ENCODE data around the gene C22orf42. TPM values are rescaled to one million over a fixed set of nuclear protein-coding genes. Genes with fewer than 3 reads are reported as not detected.
"Not testable (repeated sequence)": the region's sequence is repeated elsewhere in the genome, so short reads cannot be mapped to it uniquely, and the experiment has no call there.

The C22orf42 gene
- total RNA-seq, 2 donors from 2014 or later = 0.20 TPM; not detected in 1

DNA sequence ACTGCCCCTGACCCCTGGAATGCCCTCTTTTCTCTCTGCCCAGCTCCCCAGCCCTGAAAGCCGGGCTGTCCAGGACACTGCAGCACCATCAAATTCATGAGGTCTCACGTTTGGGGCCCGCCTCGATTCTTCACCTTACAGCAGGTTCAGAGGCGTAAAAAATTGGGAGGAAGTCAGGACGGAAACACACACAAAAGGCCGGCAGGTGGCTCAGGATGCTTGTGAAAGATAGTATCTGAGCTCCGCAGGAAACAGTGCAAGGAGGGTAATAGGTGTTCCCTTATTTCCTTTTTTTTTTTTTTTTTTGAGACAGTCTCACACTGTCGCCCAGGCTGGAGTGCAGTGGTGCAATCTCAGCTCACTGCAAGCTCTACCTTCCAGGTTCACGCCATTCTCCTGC, 41.6 kb upstream of the C22orf42 start:
- Mint-ChIP-seq H3K4me3 (no peak overlapping the region), H3K4me1 (peaks cover 26% of the 10 kb centered on the region), H3K36me3 (ENCODE audit: low read depth) (peaks cover 2% of the 10 kb centered on the region), H3K27me3 (ENCODE audit: insufficient read depth) (peaks cover 34% of the 10 kb centered on the region), H3K9me3 (no peaks in the 10 kb centered on the region), H3K27ac (no peak overlapping the region)
- TF ChIP-seq, protein P1, sequence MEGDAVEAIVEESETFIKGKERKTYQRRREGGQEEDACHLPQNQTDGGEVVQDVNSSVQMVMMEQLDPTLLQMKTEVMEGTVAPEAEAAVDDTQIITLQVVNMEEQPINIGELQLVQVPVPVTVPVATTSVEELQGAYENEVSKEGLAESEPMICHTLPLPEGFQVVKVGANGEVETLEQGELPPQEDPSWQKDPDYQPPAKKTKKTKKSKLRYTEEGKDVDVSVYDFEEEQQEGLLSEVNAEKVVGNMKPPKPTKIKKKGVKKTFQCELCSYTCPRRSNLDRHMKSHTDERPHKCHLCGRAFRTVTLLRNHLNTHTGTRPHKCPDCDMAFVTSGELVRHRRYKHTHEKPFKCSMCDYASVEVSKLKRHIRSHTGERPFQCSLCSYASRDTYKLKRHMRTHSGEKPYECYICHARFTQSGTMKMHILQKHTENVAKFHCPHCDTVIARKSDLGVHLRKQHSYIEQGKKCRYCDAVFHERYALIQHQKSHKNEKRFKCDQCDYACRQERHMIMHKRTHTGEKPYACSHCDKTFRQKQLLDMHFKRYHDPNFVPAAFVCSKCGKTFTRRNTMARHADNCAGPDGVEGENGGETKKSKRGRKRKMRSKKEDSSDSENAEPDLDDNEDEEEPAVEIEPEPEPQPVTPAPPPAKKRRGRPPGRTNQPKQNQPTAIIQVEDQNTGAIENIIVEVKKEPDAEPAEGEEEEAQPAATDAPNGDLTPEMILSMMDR (conservative IDR thresholded peaks at IDR 0.05) = no peak
- H3K9ac ChIP-seq (ENCODE audit: extremely low read depth, low read length, poor library complexity, severe bottlenecking) = no peak overlapping the region
- 84 to 90% methylated on average over 2 to 10 of the region's 10 CpGs for WGBS, 2 experiments (ENCODE audit: insufficient coverage in 1 of 2, insufficient read length in 1 of 2)
- no peak overlapping the region for H3K27ac ChIP-seq (ENCODE audit: low read depth, low read length)
- H3K36me3 ChIP-seq (ENCODE audit: control insufficient read depth, insufficient read depth, low read length) = no peaks in the 10 kb centered on the region
- no peaks in the 10 kb centered on the region for H3K9me3 ChIP-seq (ENCODE audit: control insufficient read depth, low read length)
- H3K27me3 ChIP-seq (ENCODE audit: control insufficient read depth, insufficient read depth, low read length, poor library complexity, severe bottlenecking) = no peaks in the 10 kb centered on the region
- peaks cover 17% of the 10 kb centered on the region for H3K4me1 ChIP-seq (ENCODE audit: control insufficient read depth, insufficient read depth, low read length)
- H3K4me3 ChIP-seq (ENCODE audit: low read length) = no peak overlapping the region
- no peak for DNase-seq

DNA sequence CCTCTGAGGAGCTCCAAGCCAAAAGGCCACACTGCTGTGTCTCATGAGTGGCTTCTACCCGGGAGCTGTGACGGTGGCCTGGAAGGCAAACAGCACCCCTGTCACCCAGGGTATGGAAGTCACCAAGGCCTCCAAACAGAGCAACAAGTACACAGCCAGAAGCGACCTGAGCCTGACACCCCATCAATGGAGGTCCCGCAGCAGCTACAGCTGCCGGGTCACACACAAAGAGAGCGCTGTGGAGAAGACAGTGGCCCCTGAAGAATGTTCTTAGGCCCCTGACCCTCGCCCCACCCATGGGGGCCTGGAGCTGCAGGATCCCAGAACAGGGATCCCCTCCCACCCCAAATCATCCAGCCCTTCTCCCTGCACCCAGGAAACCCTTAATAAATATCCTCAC, 40.9 kb upstream of the C22orf42 start:
- H3K36me3 Mint-ChIP-seq (ENCODE audit: low read depth) = peaks cover 2% of the 10 kb centered on the region
- peaks cover 25% of the 10 kb centered on the region for H3K4me1 Mint-ChIP-seq
- no peaks in the 10 kb centered on the region for H3K9me3 ChIP-seq (ENCODE audit: control insufficient read depth, low read length)
- H3K9me3 Mint-ChIP-seq = no peaks in the 10 kb centered on the region
- peaks cover 17% of the 10 kb centered on the region for H3K4me1 ChIP-seq (ENCODE audit: control insufficient read depth, insufficient read depth, low read length)
- H3K9ac ChIP-seq (ENCODE audit: extremely low read depth, low read length, poor library complexity, severe bottlenecking) = no peak overlapping the region
- H3K27me3 Mint-ChIP-seq (ENCODE audit: insufficient read depth) = peaks cover 30% of the 10 kb centered on the region
- TF ChIP-seq, protein P1 (conservative IDR thresholded peaks at IDR 0.05) = no peak
- no peak overlapping the region for H3K4me3 ChIP-seq (ENCODE audit: low read length)
- 89 to 97% methylated on average over 4 to 7 of the region's 7 CpGs for WGBS, 2 experiments (ENCODE audit: insufficient coverage in 1 of 2, insufficient read length in 1 of 2)
- H3K27ac Mint-ChIP-seq = no peak overlapping the region
- no peak overlapping the region for H3K4me3 Mint-ChIP-seq
- no peaks in the 10 kb centered on the region for H3K36me3 ChIP-seq (ENCODE audit: control insufficient read depth, insufficient read depth, low read length)
- DNase-seq = no peak
- H3K27me3 ChIP-seq (ENCODE audit: control insufficient read depth, insufficient read depth, low read length, poor library complexity, severe bottlenecking) = no peaks in the 10 kb centered on the region
- no peak overlapping the region for H3K27ac ChIP-seq (ENCODE audit: low read depth, low read length)

DNA sequence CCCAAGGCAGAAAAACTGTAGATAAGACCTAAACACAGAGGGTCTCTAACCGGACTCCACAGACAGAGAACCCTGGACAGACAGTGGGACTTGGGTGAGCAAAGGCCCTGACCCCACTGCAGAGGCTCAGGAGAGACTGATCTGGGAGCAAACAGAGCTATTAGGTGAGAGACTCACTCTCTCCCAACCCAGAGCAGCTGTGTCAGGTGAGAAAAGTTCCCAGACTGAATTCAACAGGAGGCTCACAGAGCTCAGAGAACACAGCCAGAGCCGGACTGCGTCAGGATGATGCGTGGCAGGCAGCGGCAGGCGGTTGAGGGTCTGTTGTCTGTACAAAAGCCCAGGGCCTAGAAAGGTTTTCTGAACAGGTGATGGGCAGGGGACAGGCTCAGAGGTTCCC, 40.2 kb upstream of the C22orf42 start:
- Mint-ChIP-seq H3K4me3 (no peak overlapping the region), H3K27me3 (ENCODE audit: insufficient read depth) (peaks cover 24% of the 10 kb centered on the region), H3K36me3 (ENCODE audit: low read depth) (peaks cover 2% of the 10 kb centered on the region), H3K9me3 (no peaks in the 10 kb centered on the region), H3K4me1 (peaks cover 22% of the 10 kb centered on the region), H3K27ac (no peak overlapping the region)
- Histone ChIP-seq H3K27ac (ENCODE audit: low read depth, low read length) (no peak overlapping the region), H3K27me3 (ENCODE audit: control insufficient read depth, insufficient read depth, low read length, poor library complexity, severe bottlenecking) (no peaks in the 10 kb centered on the region), H3K36me3 (ENCODE audit: control insufficient read depth, insufficient read depth, low read length) (no peaks in the 10 kb centered on the region), H3K9me3 (ENCODE audit: control insufficient read depth, low read length) (no peaks in the 10 kb centered on the region), H3K4me1 (ENCODE audit: control insufficient read depth, insufficient read depth, low read length) (peaks cover 17% of the 10 kb centered on the region), H3K4me3 (ENCODE audit: low read length) (no peak overlapping the region), H3K9ac (ENCODE audit: extremely low read depth, low read length, poor library complexity, severe bottlenecking) (no peak overlapping the region)
- WGBS, 2 experiments (ENCODE audit: insufficient coverage in 1 of 2, insufficient read length in 1 of 2) = 93 to 95% methylated on average over 6 of the region's 6 CpGs
- no peak for DNase-seq
- TF ChIP-seq, protein P1 (conservative IDR thresholded peaks at IDR 0.05) = no peak

DNA sequence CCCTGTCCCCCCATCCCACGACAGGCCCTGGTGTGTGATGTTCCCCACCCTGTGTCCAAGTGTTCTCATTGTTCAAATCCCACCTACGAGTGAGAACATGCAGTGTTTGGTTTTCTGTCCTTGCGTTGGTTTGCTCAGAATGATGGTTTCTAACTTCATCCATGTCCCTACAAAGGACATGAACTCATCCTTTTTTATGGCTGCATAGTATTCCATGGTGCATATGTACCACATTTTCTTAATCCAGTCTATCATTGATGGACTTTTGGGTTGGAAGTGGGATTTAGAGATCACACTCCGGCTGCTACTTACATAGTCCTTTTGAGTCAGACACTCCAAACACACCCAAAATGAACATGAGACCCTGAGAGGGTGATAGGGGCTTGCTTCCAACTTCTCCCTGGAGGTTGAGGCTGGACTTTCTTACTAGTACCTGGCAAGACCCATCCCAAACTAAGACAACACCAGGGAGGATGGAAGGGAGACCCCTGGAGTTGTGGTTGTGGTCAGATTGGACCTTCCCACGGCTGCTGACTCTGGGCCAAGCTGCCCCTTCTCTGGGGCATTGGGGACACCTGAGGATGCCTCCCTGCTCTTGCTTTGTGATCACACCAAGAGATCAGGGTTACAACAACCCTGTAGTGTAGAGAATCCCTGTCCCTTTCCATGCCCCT, 38.6 kb upstream of the C22orf42 start:
- H3K4me3 Mint-ChIP-seq; H3K27me3 ChIP-seq (ENCODE audit: control insufficient read depth, insufficient read depth, low read length, poor library complexity, severe bottlenecking); H3K9ac ChIP-seq (ENCODE audit: extremely low read depth, low read length, poor library complexity, severe bottlenecking); DNase-seq; H3K27ac ChIP-seq (ENCODE audit: low read depth, low read length); H3K9me3 Mint-ChIP-seq; H3K36me3 Mint-ChIP-seq (ENCODE audit: low read depth); H3K27me3 Mint-ChIP-seq (ENCODE audit: insufficient read depth); H3K9me3 ChIP-seq (ENCODE audit: control insufficient read depth, low read length); H3K36me3 ChIP-seq (ENCODE audit: control insufficient read depth, insufficient read depth, low read length); H3K4me3 ChIP-seq (ENCODE audit: low read length); H3K27ac Mint-ChIP-seq: not testable (repeated sequence)
- WGBS, 2 experiments (ENCODE audit: insufficient coverage in 1 of 2, insufficient read length in 1 of 2) = 93 to 100% methylated on average over 2 to 5 of the region's 5 CpGs
- H3K4me1 Mint-ChIP-seq = peaks cover 18% of the 10 kb centered on the region
- peaks cover 11% of the 10 kb centered on the region for H3K4me1 ChIP-seq (ENCODE audit: control insufficient read depth, insufficient read depth, low read length)

DNA sequence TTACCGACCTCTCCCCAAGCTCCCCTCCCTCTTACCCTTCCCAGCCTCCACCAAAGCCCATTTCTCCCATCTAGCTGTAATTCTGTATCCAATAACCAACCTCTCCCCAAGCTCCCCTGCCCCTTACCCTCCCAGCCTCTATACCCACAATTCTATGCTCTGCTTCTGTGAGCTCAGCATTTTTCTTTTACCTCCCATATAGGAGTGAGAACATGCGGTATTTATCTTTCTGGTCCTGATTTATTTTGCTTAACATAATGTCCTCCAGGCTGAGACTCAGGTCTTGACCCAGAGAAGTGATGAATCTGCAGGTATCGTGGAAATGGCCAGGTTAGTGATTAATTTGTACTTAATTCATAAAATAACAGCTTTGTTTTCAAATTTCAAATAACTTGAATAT, 36.8 kb upstream of the C22orf42 start:
- not testable (repeated sequence) for H3K27me3 Mint-ChIP-seq (ENCODE audit: insufficient read depth); H3K4me3 Mint-ChIP-seq
- peaks cover 14% of the 10 kb centered on the region for H3K4me1 Mint-ChIP-seq

More for the DNA sequence above, 36.8 kb upstream of the C22orf42 start:
- H3K27ac ChIP-seq (ENCODE audit: low read depth, low read length); H3K4me1 ChIP-seq (ENCODE audit: control insufficient read depth, insufficient read depth, low read length); H3K9me3 Mint-ChIP-seq; H3K4me3 ChIP-seq (ENCODE audit: low read length); H3K27me3 ChIP-seq (ENCODE audit: control insufficient read depth, insufficient read depth, low read length, poor library complexity, severe bottlenecking); H3K36me3 ChIP-seq (ENCODE audit: control insufficient read depth, insufficient read depth, low read length); DNase-seq; H3K9me3 ChIP-seq (ENCODE audit: control insufficient read depth, low read length); H3K27ac Mint-ChIP-seq; H3K9ac ChIP-seq (ENCODE audit: extremely low read depth, low read length, poor library complexity, severe bottlenecking); H3K36me3 Mint-ChIP-seq (ENCODE audit: low read depth): not testable (repeated sequence)
- 86 to 100% methylated on average over 1 to 3 of the region's 3 CpGs for WGBS, 2 experiments (ENCODE audit: insufficient coverage in 1 of 2, insufficient read length in 1 of 2)
